Measurements from ENCODE around the gene ARHGAP8.

DNA sequence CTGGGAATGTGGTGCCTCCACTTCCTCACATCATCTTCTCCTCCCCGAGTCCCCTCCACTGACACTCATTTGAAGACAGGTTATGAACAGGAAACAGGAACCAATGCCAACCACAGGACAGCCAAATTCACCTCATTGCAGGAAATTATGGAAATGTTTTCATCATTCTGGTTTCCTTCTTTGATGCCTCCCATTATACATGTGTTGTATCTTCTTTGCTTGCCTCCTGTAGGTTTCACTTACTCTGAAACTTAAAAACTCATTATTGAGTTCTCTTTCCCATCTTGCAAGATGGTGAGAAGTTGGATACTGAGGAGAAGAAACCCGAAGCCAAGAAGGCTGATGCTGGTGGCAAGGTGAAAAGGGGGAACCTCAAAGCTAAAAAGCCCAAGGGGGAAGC is 148.9 kb downstream of the ARHGAP8 start:
- TF ChIP-seq CTCF (IDR thresholded peaks at IDR 0.05 in 8 of 11, conservative IDR thresholded peaks at IDR 0.05 in 3 of 11) (no peak), POLR2A (IDR thresholded peaks at IDR 0.05) (no peak)
